Activated T-helper 2 cell treated with anti-CD3 and anti-CD28 coated beads, Interferon-gamma antibody, Interleukin-2, Interleukin-4, amounts not matched to agents 10 μg/mL and 5 μg/mL and 100 μg/mL, durations not matched to agents 14 hours and 24 hours and 36 hours (primary cell): ENCODE measurements around the gene NSF. TPM values are rescaled to one million over a fixed set of nuclear protein-coding genes. Genes with fewer than 3 reads are reported as not detected.

Experiments
- DNase-seq: peaks from one replicate; pipeline ENCODE4 v3.0.0; 2021; ENCODE audit warnings: low spot score
- H3K27ac Mint-ChIP-seq: one replicate; pipeline ENCODE4 v1.8.0; 2021; ENCODE audit warnings: mixed read lengths
- H3K27me3 Mint-ChIP-seq: one replicate; pipeline ENCODE4 v1.8.0; 2021; ENCODE audit warnings: low read depth, mixed read lengths
- H3K36me3 Mint-ChIP-seq: one replicate; pipeline ENCODE4 v1.8.0; 2021; ENCODE audit warnings: low read depth, mixed read lengths
- H3K4me1 Mint-ChIP-seq: one replicate; pipeline ENCODE4 v1.8.0; 2021; ENCODE audit warnings: low read depth, mixed read lengths
- H3K4me3 Mint-ChIP-seq: one replicate; pipeline ENCODE4 v1.8.0; 2021; ENCODE audit warnings: low read depth, mild to moderate bottlenecking, moderate library complexity, mixed read lengths
- H3K9me3 Mint-ChIP-seq: one replicate; pipeline ENCODE4 v1.8.0; 2021; ENCODE audit warnings: mixed read lengths
- intact Hi-C: fragments of 100-400 bp; cut with micrococcal nuclease; formaldehyde crosslinking; loops from one replicate; pipeline ENCODE4 v1.15.1; 2023
- total RNA-seq: library from RNA; stranded (reverse); gene quantifications from 2 replicates; pipeline ENCODE4 v1.2.3, GENCODE V29; 2022

Gene NSF
- total RNA-seq, 1 donor from 2014 or later: 27.9 TPM

DNA sequence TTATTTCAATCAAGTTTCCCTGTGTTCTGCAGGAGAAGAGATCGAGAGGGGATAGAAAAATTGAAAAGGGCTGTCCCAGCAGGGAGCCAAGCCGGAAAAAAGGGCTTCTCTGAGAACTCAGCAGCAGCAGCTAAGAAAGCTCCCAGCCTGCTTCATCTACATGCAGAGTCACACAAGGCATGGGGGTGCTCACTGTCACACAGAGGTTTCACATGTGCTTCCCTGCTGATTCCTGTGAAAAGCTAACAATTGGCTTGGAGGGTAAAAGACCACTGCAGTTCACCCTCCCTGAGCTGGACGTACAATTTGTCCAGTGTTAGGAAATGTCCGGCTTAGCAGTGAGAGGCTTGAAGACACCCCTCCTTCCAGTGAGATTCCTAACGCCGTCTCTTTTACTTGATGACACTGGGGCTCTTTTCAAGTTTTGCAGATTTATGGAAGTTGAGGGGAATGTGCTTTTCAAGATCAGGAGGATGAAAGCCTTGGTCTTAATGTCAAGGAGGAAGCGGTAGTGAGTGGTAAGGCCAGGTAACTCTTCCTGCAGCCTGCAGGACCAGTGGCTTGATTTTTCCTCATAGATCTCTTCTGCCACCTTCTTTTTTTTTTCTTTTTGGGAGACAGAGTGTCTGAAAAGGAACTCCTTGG lies 142.4 kb downstream of the NSF start:
- no peak for DNase-seq
- Mint-ChIP-seq H3K27me3 (no peaks in the 10 kb centered on the region), H3K36me3 (peaks cover 19% of the 10 kb centered on the region)

DNA sequence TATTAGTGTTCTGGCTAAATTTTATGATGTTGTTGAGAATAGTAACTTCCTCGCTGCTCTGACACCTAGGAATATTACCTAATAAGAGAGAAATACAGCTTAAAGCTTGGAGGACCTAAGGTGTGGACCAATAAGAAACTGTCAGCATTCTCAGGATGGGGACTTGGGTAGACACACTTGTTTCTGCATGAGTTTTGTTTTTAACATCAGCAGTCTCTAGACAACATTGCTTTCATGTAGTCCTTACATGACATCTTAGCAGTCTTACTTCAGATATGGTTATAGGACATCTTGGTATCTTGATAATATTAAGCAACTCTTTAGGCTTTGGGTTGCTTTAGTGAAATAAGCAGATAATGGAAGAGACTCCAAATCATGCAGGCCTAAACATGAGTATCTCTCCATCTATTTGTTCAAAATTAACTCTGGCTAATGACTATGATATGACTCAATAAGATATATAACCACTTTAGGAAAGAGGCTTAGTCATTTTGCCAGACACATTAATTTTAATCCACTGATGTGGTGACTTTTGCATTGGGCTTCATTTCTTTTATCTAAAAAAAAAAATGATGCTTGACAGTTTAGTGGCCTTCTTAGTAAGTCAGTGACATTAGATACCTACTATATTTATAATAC lies 143.5 kb downstream of the NSF start:
- Mint-ChIP-seq H3K4me3 (no peak overlapping the region), H3K9me3 (no peaks in the 10 kb centered on the region), H3K4me1 (no peaks in the 10 kb centered on the region), H3K36me3 (peaks cover 19% of the 10 kb centered on the region), H3K27me3 (no peaks in the 10 kb centered on the region), H3K27ac (no peak overlapping the region)
- no peak for DNase-seq
- intact Hi-C loops: no loop called here

More for the DNA sequence above, 142.4 kb downstream of the NSF start:
- H3K9me3 Mint-ChIP-seq: no peaks in the 10 kb centered on the region
- intact Hi-C loops: no loop called here
- no peaks in the 10 kb centered on the region for H3K4me1 Mint-ChIP-seq
- H3K4me3 Mint-ChIP-seq: no peak overlapping the region
- H3K27ac Mint-ChIP-seq: no peak overlapping the region

DNA sequence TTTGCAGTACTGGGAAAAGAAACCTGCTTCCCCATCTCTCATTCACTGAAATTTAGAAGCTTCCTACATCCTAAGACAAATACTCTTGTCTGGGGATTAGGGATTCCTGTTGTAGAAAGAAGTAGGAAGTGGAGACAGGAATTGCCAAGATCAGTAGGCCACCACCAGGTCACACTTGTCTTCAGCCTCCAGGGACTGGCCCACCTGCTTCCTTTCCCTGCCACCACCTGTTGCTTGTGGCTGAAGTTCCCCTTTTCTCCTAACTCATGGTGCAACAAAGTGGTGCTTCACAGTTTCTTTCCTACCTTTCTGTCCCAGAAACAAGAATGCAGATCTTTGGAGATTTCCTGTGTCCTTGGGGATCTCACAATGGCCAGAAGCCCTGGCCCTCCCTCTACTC lies 145.6 kb downstream of the NSF start:
- intact Hi-C loops: no loop called here
- no peak for DNase-seq
- Mint-ChIP-seq H3K27ac (no peak overlapping the region), H3K9me3 (no peaks in the 10 kb centered on the region), H3K4me1 (no peaks in the 10 kb centered on the region), H3K27me3 (no peaks in the 10 kb centered on the region), H3K36me3 (peaks cover 16% of the 10 kb centered on the region), H3K4me3 (no peak overlapping the region)

DNA sequence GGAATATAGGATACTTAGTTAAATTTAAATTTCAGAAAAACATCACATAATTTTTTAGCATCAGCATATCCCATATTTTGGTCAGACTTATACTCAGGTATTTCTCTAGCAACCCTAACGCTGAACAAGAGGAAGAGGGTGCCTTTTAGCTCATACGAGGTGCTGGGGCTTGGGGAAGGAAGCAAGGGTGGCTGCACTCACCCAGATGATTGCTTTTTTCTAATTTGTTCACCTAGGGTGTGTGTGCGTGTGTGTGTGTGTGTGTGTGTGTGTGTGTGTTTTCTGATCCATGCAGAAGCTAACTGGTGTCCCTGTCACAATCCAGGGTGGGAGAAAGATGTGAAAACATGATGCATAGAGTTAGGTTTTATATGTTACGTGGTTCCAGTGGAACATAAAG lies 146.9 kb downstream of the NSF start:
- no peaks in the 10 kb centered on the region for H3K9me3 Mint-ChIP-seq
- H3K4me3 Mint-ChIP-seq: no peak overlapping the region
- intact Hi-C loops: no loop called here
- peaks cover 12% of the 10 kb centered on the region for H3K36me3 Mint-ChIP-seq
- H3K4me1 Mint-ChIP-seq: no peaks in the 10 kb centered on the region
- no peak overlapping the region for H3K27ac Mint-ChIP-seq
- H3K27me3 Mint-ChIP-seq: no peaks in the 10 kb centered on the region
- no peak for DNase-seq

DNA sequence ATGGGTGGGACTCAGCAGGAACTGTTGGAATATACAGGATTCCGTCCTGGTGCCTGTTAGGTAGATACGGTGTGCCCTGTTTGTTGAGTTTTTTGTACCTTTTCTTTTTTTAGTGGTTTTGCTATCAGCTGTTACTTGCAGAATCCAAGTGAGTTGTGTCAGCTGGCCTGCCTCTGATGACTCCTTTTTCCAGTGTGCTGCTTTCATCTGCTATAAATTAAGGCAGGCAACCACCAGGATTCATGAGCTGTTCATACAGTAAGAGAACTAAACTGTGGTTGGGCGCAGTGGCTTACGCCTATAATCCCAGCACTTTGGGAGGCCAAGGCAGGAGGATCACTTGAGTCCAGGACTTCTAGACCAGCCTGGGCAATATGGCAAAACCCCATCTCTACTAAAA lies 148.1 kb downstream of the NSF start:
- Mint-ChIP-seq H3K4me3 (no peak overlapping the region), H3K4me1 (no peaks in the 10 kb centered on the region), H3K27me3 (no peaks in the 10 kb centered on the region), H3K27ac (no peak overlapping the region), H3K9me3 (no peaks in the 10 kb centered on the region), H3K36me3 (peaks cover 8% of the 10 kb centered on the region)
- intact Hi-C loops: no loop called here
- DNase-seq: no peak

DNA sequence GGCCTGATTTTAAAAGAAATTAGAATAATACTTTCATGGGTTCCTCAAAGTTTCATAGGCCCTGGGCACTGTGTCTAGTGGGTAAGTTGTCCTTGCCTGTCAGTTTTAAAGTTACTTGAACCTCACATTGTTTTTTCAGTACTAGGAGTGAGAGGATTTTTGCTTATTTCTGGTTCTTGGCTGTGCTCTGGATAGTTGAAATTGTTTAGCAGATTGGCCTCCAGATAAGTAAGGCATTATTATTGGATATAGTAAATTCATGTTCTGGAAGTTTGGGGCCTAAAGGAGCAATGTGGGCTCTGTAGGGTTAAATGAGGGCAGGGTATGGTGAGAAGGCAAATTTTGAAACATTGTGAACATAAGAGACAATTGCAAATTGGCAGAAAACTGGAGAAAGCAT lies 149.5 kb downstream of the NSF start:
- H3K27ac Mint-ChIP-seq: no peak overlapping the region
- H3K9me3 Mint-ChIP-seq: no peaks in the 10 kb centered on the region
- intact Hi-C loops: no loop called here

DNA sequence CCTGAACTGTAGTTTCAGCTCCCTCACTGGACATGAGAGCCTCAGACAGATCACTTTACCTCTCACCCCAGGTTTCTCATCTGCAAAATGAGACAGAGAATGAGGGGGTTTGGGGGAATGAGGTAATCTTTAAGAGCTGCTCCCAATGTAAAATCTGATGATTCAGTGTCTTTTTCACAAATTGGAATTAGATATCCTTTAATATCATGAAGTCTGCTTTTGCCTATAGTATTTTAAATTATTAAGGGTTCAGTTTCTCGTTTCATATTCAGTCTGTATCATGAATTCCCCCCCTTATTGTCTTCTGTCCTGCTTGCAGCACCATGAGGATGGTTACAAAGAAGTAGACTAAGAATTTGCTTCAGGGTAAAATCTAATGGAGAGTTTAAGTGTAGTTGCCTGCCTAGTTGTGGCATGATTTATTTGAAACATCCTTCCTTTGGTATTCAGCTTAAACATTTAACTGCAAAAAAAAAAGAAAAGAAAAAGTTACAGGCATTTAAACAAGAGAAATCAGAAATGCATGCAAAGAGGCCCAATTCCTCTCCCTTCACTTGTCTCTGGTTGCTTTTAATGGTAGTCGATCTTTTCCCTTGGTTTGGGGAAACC lies 150.8 kb downstream of the NSF start:
- Mint-ChIP-seq H3K27ac (no peak overlapping the region), H3K4me1 (no peaks in the 10 kb centered on the region), H3K27me3 (no peaks in the 10 kb centered on the region), H3K4me3 (no peak overlapping the region), H3K9me3 (no peaks in the 10 kb centered on the region), H3K36me3 (peaks cover 8% of the 10 kb centered on the region)
- intact Hi-C loops: no loop called here
- DNase-seq: no peak

More for the DNA sequence above, 149.5 kb downstream of the NSF start:
- Mint-ChIP-seq H3K4me1 (no peaks in the 10 kb centered on the region), H3K36me3 (peaks cover 8% of the 10 kb centered on the region), H3K27me3 (no peaks in the 10 kb centered on the region), H3K4me3 (no peak overlapping the region)
- DNase-seq: no peak

DNA sequence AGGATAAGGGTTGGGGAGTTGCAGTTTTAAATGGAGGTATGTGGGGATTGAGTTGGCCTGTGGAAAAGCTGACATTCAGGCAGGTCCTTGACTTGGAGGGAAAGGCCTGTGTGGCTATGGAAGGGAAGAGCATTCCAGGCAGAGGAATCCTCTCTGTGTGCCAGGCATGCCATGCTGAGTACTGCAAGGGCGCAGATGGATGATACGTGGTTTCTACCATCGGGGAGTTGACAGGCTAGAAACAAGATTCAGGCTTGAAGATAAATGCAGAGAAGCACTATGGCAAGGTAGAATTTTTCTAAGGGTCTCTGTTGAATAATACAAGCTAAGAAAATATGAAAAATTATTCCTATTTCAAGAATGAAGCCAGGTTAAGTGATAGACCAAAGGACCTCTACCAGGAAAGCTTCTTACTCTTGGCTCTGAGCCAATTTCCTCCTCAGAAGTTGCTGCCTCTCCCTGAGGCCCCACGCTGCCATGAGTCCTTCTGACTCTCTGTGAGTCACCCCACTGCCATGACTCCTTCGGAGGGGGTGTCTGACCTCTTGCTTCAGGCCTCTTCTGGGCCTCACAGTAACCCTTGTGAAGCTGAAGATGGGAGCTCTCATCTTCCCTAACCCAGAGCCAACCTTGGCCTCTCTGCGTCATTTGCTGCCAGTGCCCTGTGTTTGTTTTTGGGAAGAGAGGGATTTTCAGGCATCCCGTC lies 152.2 kb downstream of the NSF start:
- no peaks in the 10 kb centered on the region for H3K27me3 Mint-ChIP-seq
- DNase-seq: no peak
- H3K9me3 Mint-ChIP-seq: no peaks in the 10 kb centered on the region
- intact Hi-C loops: no loop called here
- H3K4me1 Mint-ChIP-seq: no peaks in the 10 kb centered on the region
- H3K36me3 Mint-ChIP-seq: peaks cover 5% of the 10 kb centered on the region
- no peak overlapping the region for H3K4me3 Mint-ChIP-seq
- H3K27ac Mint-ChIP-seq: no peak overlapping the region

DNA sequence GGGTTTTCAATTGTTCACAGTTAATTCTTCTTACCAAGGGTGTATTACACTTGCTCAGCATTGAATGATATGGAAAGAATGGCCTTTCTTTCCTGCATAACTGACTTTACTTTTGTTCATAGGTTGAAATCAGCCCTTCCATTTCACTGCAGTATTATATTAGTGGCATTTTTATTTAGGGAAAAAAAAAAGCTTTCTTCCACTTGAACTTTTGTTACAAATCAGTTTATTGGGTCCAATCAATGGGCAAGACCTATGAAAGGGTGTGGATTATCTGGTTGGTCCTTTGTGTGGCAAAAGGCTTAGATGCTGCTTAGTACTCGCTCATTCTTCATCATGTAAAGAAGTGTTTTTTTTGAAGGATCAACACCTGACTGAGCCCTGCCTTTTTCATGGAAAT lies 154.0 kb downstream of the NSF start:
- intact Hi-C loops: no loop called here
- Mint-ChIP-seq H3K9me3 (no peaks in the 10 kb centered on the region), H3K36me3 (peaks cover 8% of the 10 kb centered on the region), H3K4me1 (no peaks in the 10 kb centered on the region), H3K27me3 (no peaks in the 10 kb centered on the region), H3K27ac (no peak overlapping the region), H3K4me3 (no peak overlapping the region)
- no peak for DNase-seq

DNA sequence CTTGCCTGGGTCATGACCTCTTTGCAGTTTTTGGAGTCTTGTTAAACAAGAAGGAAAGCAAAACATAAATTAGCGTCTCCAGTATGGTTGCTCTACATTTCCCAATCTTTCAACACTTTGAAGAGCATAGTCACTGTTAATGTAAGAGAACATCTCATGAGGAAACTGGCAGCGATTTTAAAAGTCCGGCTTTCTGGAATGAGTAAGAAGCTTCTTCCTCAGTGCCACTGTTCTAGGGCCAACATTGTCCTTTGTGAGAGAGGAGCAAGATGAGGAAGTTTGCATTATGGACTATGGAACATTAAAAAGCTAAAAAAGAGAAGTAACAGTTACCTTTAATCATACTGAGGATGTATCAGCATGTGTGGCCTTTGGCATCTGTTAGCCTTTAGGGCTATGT lies 154.9 kb downstream of the NSF start:
- no peaks in the 10 kb centered on the region for H3K27me3 Mint-ChIP-seq
- no peaks in the 10 kb centered on the region for H3K4me1 Mint-ChIP-seq
- no peak for DNase-seq
- H3K4me3 Mint-ChIP-seq: no peak overlapping the region
- no peak overlapping the region for H3K27ac Mint-ChIP-seq
- peaks cover 7% of the 10 kb centered on the region for H3K36me3 Mint-ChIP-seq
- intact Hi-C loops: no loop called here
- no peaks in the 10 kb centered on the region for H3K9me3 Mint-ChIP-seq

DNA sequence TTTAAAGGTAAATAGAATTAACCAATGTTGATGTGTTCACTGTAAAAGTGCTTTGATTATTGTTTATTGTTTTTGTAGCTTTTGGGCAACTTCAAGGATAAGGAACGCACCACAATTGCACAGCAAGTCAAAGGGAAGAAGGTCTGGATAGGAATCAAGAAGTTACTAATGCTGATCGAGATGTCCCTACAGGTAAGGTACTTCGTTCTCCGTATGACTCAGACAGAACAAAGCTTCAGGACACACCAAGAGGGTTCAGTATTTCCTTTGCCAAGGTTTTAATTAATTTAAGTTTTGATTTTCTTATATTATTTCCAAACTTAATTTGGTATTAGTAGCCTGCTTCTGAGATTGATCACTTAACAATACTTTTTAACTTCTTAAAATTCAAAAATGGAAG lies 161.0 kb downstream of the NSF start:
- Mint-ChIP-seq H3K27ac (no peak overlapping the region), H3K36me3 (peaks cover 33% of the 10 kb centered on the region), H3K9me3 (no peaks in the 10 kb centered on the region), H3K4me1 (no peaks in the 10 kb centered on the region), H3K27me3 (no peaks in the 10 kb centered on the region), H3K4me3 (no peak overlapping the region)
- DNase-seq: no peak
- intact Hi-C loops: no loop called here

DNA sequence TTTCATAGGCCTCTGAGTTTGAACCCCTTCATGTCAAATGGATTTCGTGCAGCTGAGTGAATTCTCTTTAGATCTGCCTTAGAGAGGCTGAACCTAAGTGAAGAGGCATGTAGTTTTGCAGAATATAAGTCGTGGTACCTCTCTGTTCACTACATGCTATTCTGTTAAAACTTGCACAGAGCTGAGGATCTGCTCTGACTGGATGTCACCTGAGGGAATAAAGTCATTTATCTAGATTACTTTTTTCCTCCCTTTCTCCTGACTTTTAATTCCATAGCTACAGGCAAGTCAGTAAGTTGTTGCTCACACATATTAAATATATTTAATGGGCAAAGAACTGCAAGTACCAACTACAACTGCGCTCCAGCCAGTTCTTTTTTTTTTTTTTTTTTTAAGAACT lies 163.3 kb downstream of the NSF start:
- H3K9me3 Mint-ChIP-seq: no peaks in the 10 kb centered on the region
- no peaks in the 10 kb centered on the region for H3K4me1 Mint-ChIP-seq
- intact Hi-C loops: no loop called here
- no peak overlapping the region for H3K27ac Mint-ChIP-seq
- H3K4me3 Mint-ChIP-seq: no peak overlapping the region
- DNase-seq: no peak
- H3K36me3 Mint-ChIP-seq: peaks cover 40% of the 10 kb centered on the region
- no peaks in the 10 kb centered on the region for H3K27me3 Mint-ChIP-seq
